ENCODE data around the gene ANKRD28. TPM values are rescaled to one million over a fixed set of nuclear protein-coding genes. Genes with fewer than 3 reads are reported as not detected.

ANKRD28 gene
- total RNA-seq, 1 experiment from 2014 or later: 47.5 TPM

DNA sequence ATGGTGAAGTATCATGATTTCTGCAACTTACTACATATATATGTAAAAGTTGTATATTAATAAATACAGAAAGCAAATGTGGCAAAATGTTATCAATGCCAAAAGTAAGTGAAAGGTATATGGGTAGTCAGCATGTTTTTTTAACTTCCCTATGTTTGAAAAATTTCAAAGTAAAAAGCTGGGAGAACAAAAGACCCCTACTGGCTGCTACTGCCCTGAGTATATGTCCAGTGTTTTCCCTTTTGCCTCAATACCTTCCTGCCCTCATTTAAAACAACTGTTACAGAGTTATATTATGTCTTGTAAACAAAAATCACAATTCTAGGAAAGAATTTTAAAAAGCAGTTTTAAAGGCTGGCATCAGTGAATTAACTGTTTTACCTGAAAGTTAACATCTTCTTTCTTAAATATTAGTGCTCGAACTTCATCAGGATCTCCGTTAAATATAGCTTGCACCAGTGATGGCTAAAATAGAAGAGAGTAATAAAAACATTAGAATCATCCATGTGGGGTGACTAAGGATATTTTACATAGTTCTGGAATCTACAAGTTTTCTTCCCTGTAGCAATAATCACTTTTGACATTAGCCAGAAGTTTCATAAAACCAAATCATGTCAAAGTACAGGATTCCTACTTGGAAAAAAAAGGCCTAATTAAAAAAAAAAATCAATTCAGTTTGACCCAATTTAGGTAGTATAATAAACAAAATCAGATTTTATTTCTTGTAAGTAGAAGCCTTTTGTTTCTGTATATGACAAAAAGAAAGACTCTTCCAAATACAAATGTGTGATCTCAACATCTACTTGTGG is 2.7 kb downstream of the ANKRD28 start:
- no peaks in the 10 kb centered on the region for H3K27me3 ChIP-seq (ENCODE audit: insufficient read depth, low read length)
- peak overlapping the region; percentile 92; the same call in 1 of the 2 replicates for H3K27ac ChIP-seq (ENCODE audit: low read depth, low read length)
- DNase-seq (ENCODE audit: low read depth, low spot score) (no peak), ATAC-seq (no peak)
- H4K20me1 ChIP-seq (ENCODE audit: insufficient read depth): no peaks in the 10 kb centered on the region
- RAD21 ChIA-PET (ENCODE audit: low non-redundant PET in 1 of 2, low total read pairs in 2 of 2, uncharacterized antibody in 2 of 2, unreplicated experiment in 2 of 2): no interaction called here
- no TSS peak for BruUV-seq (replicated peaks)
- no peaks in the 10 kb centered on the region for H3K9me3 ChIP-seq (ENCODE audit: control insufficient read depth in 1 of 2, insufficient read depth in 1 of 2, low read depth in 1 of 2, low read length in 2 of 2)
- H2AFZ ChIP-seq (ENCODE audit: low read depth, low read length, poor library complexity, severe bottlenecking): no peak overlapping the region
- no peaks in the 10 kb centered on the region for H3K9me2 ChIP-seq (ENCODE audit: insufficient read depth)
- H3K36me3 ChIP-seq (ENCODE audit: control insufficient read depth in 1 of 2, insufficient read depth in 2 of 2, low read length in 2 of 2): 0 out of 4 replicates have a peak, but pooled peaks cover 0 to 6% of the 10 kb centered on the region in 2 experiments
- H3K9ac ChIP-seq (ENCODE audit: low read length): no peak overlapping the region
- peaks cover 50 to 59% of the 10 kb centered on the region in 2 experiments for H3K4me1 ChIP-seq (ENCODE audit: control insufficient read depth in 1 of 2, insufficient read depth in 2 of 2, low read length in 2 of 2)
- POLR2A ChIA-PET: no interaction called here
- no peak overlapping the region for H3K4me3 ChIP-seq (replicated peaks in 1 of 2; ENCODE audit: low read depth in 1 of 2, low read length in 2 of 2)
- intact Hi-C loops (cut with micrococcal nuclease): no loop called here
- TF ChIP-seq, protein P1, sequence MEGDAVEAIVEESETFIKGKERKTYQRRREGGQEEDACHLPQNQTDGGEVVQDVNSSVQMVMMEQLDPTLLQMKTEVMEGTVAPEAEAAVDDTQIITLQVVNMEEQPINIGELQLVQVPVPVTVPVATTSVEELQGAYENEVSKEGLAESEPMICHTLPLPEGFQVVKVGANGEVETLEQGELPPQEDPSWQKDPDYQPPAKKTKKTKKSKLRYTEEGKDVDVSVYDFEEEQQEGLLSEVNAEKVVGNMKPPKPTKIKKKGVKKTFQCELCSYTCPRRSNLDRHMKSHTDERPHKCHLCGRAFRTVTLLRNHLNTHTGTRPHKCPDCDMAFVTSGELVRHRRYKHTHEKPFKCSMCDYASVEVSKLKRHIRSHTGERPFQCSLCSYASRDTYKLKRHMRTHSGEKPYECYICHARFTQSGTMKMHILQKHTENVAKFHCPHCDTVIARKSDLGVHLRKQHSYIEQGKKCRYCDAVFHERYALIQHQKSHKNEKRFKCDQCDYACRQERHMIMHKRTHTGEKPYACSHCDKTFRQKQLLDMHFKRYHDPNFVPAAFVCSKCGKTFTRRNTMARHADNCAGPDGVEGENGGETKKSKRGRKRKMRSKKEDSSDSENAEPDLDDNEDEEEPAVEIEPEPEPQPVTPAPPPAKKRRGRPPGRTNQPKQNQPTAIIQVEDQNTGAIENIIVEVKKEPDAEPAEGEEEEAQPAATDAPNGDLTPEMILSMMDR (IDR thresholded peaks at IDR 0.05 in 2 of 3, conservative IDR thresholded peaks at IDR 0.05 in 1 of 3; ENCODE audit: borderline replicate concordance in 1 of 3, insufficient read depth in 1 of 3, low read depth in 2 of 3, low read length in 2 of 3): peak in 1 of 3 experiments; percentile 11; a peak in 1 of 6 replicates
- no peak for TF ChIP-seq YY1 (IDR thresholded peaks at IDR 0.05; ENCODE audit: extremely low read depth, insufficient replicate concordance, low read depth, low read length)
- TF ChIP-seq EZH2 (IDR thresholded peaks at IDR 0.05): no peak
- CTCF ChIA-PET: no interaction called here
- H3K79me2 ChIP-seq (ENCODE audit: insufficient read depth, low read length): peaks cover 74% of the 10 kb centered on the region
- H3K4me2 ChIP-seq (ENCODE audit: low read length): peak overlapping the region; percentile 79; the same call in 1 of the 2 replicates

DNA sequence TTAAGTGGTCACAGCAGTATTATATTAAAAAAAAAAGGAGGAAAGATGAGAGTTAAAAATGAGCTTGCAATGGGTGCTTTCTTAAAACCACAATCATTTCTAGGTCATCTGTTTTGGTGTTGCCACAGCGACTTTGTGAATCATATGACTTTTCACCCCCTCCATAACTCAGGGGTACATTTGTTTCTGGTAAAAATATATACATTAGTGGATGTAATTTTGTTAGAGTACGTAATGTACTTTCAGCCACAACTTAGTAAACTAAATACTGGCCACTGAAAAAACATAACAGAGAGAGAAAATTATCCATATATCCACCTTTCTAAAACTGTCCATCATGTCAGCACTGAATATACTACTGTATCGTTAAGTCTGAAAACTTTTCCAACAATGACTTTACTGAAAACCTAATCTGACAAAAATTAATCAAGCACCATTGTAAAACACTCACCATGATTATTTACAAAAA is 3.4 kb downstream of the ANKRD28 start:
- no peak for DNase-seq (ENCODE audit: low read depth, low spot score)
- no peaks in the 10 kb centered on the region for H3K27me3 ChIP-seq (ENCODE audit: insufficient read depth, low read length)
- H3K4me3 ChIP-seq (replicated peaks in 1 of 2; ENCODE audit: low read depth in 1 of 2, low read length in 2 of 2): no peak overlapping the region
- 0 out of 4 replicates have a peak, but pooled peaks cover 0 to 6% of the 10 kb centered on the region in 2 experiments for H3K36me3 ChIP-seq (ENCODE audit: control insufficient read depth in 1 of 2, insufficient read depth in 2 of 2, low read length in 2 of 2)
- CTCF ChIA-PET: no interaction called here
- H3K4me2 ChIP-seq (ENCODE audit: low read length): no peak overlapping the region; the same call in 1 of the 2 replicates
- POLR2A ChIA-PET: no interaction called here
- H3K79me2 ChIP-seq (ENCODE audit: insufficient read depth, low read length): peaks cover 73% of the 10 kb centered on the region
- no peaks in the 10 kb centered on the region for H3K9me2 ChIP-seq (ENCODE audit: insufficient read depth)
- H3K27ac ChIP-seq (ENCODE audit: low read depth, low read length): no peak overlapping the region
- RAD21 ChIA-PET (ENCODE audit: low non-redundant PET in 1 of 2, low total read pairs in 2 of 2, uncharacterized antibody in 2 of 2, unreplicated experiment in 2 of 2): no interaction called here
- no peak for ATAC-seq
- intact Hi-C loops (cut with micrococcal nuclease): no loop called here
- no TSS peak for BruUV-seq (replicated peaks)
- TF ChIP-seq, protein P2, sequence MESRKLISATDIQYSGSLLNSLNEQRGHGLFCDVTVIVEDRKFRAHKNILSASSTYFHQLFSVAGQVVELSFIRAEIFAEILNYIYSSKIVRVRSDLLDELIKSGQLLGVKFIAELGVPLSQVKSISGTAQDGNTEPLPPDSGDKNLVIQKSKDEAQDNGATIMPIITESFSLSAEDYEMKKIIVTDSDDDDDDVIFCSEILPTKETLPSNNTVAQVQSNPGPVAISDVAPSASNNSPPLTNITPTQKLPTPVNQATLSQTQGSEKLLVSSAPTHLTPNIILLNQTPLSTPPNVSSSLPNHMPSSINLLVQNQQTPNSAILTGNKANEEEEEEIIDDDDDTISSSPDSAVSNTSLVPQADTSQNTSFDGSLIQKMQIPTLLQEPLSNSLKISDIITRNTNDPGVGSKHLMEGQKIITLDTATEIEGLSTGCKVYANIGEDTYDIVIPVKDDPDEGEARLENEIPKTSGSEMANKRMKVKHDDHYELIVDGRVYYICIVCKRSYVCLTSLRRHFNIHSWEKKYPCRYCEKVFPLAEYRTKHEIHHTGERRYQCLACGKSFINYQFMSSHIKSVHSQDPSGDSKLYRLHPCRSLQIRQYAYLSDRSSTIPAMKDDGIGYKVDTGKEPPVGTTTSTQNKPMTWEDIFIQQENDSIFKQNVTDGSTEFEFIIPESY (IDR thresholded peaks at IDR 0.05; ENCODE audit: extremely low read depth, insufficient replicate concordance, low read length): no peak
- TF ChIP-seq SP1 (IDR thresholded peaks at IDR 0.05; ENCODE audit: low read depth) (no peak), ELF1 (IDR thresholded peaks at IDR 0.05; ENCODE audit: borderline replicate concordance, low read depth) (no peak), FOSL1 (IDR thresholded peaks at IDR 0.05; ENCODE audit: low read depth) (no peak)
- H2AFZ ChIP-seq (ENCODE audit: low read depth, low read length, poor library complexity, severe bottlenecking): no peak overlapping the region
- peaks cover 45 to 52% of the 10 kb centered on the region in 2 experiments for H3K4me1 ChIP-seq (ENCODE audit: control insufficient read depth in 1 of 2, insufficient read depth in 2 of 2, low read length in 2 of 2)
- H3K9me3 ChIP-seq (ENCODE audit: control insufficient read depth in 1 of 2, insufficient read depth in 1 of 2, low read depth in 1 of 2, low read length in 2 of 2): no peaks in the 10 kb centered on the region
- no peak overlapping the region for H3K9ac ChIP-seq (ENCODE audit: low read length)
- H4K20me1 ChIP-seq (ENCODE audit: insufficient read depth): no peaks in the 10 kb centered on the region
